Fibroblast of skin of left biceps (primary cell): Measurements from ENCODE around the gene PRCP.
A peak's percentile ranks its signal among the peaks of the same experiment; 100 is the strongest.

Experiments
- DNase-seq, 2 experiments: peaks; one replicate each; pipeline ENCODE4 v3.0.0-alpha.2; 2013; ENCODE audit warnings: low read depth in 2 of 2

PRCP gene

GRCh38 chr11:82907371-82907770 lies 7.1 kb upstream of the PRCP start:
- DNase-seq: no peak

DNA sequence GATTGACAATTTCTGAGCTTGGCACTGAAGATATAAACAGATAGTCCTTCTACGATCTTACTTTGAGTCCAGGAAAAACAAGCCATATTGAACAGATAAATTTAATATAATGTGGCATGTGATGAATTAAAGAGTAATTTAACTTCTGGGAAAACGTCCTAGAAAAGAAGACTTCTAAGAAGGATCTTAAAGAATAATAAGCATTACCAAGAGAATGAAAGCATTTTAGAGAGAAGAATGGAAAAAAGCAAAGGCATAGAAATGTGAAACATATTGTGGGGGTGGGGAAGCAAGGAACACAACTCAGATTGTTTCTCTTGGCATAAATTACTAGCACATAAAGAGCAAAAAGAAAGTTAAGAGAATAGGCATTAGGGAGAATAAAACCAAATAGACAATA lies 6.7 kb upstream of the PRCP start:
- no peak for DNase-seq

DNA sequence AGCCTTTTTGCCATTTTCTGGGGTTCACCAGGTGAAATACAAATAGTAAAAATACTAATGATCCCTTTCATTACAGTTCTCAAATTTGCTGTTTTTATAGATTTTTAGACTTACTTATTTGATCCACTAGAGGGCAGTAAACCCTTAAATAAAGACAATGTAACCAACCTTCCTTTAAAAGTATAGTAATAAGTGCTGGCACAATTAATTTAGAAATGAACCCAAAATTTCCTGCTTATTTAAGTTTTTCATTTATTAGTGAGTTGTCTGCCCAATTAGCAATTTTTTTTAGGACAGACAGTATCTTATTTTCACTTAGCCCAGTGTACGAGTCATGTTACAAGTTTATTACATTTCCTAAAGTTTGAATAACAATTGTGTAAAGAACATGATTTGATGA lies 6.0 kb upstream of the PRCP start:
- DNase-seq: no peak

DNA sequence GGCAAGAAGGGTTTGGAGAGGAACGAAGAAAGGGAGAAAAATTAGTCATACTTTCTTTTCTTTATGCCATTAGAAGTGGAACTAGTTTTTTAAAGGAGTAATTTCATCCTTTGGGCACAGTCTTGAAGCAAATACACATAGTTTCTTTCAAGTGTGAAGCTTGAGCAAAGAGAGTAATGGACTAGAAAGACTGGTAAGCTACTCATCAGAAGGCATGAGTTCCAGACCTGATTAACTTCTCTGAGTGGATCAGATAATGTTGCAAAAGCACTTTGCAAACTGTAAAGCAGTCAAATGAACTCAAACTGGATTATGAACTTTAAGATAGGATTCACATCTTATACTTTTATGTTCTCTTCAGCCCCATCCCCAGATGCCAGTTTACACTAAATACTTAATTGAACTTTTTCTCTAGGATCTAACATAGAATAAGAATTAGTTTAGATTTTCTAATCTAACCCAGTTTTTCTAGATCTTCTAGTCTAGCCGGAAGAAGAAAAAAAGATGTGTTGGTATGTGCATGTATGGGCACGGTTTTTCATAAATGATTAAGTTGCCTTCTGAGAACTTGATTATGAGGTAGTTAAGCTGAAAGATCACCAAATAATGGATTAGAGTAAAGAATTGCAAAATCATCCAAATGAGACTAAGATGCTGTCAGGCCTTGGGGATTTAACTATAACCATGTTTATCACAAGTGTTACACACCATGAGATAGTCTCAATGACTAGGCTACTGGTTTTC lies 3.8 kb upstream of the PRCP start:
- no peak for DNase-seq

DNA sequence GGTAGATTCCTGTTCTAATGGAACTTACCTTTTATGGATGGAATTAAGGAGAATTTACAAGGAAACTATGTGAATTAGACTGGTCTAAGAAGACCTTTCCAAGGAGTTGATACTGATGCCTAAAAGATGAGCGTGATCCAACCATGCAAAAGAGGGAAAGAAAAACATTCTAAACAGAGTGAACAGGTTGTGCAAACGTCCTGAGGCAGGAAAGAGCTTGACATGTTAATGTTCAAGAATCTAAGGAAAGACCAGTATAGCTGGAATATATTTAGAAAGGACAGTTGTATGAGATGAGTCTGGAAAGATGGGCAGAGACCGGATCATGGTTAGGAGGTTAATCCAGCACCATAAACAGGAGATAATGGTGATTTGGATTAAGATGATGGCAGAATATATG lies 2.6 kb upstream of the PRCP start:
- DNase-seq: no peak

DNA sequence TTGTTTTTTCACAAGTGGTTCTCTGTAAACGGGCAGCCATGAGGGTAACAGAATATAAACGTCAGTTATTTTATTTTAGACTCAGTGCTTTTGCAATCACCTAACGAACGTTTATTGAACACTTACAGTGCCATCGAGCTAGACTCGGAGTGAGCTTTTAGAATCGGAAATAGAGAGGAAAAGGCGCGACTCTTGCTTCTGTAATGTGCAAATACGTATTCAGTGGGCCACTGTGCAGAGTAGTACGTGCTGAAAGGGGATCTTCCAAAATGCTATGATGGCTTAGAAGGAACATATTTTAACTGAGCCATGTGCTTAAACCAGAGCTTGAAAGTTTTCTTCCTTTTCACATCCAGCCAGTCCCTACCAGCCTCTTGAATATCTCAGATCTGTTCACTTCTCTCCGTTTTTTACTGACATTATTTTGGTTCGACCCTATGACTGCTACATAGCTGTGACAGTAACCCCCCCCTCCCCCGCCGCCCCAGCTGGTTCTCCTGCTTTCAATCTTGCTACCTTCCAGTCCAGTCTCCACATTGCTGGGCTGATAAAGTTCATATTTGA lies 1.8 kb upstream of the PRCP start:
- DNase-seq: no peak

DNA sequence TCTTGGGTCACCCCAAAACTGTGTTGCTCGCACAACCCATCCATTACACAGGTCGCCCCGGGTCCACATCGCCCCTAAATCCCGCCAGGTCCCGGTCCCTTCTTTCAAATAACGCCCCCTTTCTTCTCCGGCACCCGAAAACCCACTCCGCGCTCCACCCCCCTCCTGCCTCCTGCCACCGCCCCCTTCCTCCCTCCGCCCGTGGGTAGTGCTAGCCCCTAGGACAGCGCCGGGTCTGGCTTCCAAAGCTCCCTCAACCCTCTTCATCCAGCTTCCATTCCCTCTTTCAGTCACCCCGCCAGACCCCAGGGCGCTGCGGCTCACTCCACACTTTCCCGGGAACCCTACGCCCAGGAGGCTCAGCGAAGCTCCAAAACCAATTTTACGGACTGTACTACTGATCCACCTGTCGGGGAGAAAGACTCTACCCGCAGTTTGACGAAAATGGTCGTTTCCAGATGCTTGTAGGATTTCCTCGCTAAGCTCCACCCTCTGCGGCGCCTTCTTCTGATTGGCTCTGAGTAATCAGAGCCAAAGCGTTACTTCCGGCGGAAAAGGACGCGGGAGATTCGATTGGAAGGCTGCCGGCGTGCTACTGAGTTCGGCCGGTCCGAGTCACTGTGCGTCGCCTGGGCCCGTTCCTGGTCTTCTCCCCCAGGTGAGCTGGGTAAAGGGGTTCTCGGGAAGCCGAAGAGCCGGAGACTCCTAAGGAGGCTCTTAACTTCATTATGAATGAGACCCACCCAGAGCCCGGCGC lies 1.1 kb upstream of the PRCP start, which contains the start of gene DDIAS:
Gene DDIAS (plus strand): TSS at position 572 of the 757 bp plus-strand sequence. CDS start 13,003 bp downstream, outside the sequence.
- peak; percentile 91 for DNase-seq

GRCh38 chr11:82899957-82900276 lies 313 bp downstream of the PRCP start:
- DNase-seq: no peak

DNA sequence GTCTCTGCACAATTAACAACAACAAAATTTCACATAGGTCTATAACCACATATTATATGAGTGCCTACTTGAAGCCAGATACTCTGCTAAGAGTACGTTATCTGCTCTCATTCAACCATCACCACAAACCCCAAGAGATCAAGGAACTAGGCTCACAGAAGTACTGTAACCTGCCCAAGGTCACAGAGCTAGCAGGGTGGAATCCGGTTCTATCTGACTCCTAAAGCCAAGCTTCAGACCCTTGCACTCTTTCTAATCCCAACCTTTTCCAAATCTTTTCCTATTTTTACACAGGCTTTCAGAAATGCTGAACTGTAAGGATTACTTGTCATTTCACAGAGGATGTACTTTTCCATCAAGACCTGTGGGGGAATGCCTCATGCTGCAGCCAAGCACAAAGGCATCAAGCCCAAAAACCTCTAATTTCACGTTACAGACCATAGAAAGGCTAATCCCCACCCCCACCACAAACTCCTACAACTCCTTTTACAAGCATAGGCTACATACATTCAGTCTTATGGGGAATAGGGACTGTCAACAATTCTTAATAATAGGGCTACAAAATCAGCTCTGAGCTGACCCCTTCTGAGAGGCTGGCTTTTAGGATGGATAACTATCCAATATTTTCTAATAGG lies 927 bp downstream of the PRCP start:
- DNase-seq: no peak

DNA sequence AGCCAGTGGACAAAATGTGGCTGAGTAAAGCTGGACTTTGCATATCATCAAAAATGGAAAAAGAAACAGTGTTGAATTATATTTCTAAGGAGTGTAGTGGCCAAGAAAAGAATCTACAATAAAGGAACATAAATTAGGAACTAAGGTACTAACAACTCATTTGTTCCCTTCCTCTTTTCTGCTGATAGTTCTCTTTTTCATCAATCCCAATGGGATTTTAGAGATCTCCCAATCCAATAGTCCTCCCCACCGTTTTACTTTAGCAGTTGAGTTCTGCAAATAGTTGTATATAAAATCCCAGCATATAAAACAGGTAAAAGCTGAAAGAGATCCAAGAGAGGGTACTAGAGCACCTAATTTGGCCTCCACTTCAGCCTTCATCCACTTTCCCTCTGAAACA lies 2.0 kb downstream of the PRCP start:
- DNase-seq: no peak

GRCh38 chr11:82896183-82896582 lies 4.0 kb downstream of the PRCP start:
- DNase-seq: no peak

GRCh38 chr11:82895437-82896091 lies 4.7 kb downstream of the PRCP start:
- DNase-seq: no peak

- no peak for DNase-seq
Measured at GRCh38 chr11:82892611-82893169, 7.5 kb downstream of the PRCP start.

- DNase-seq: no peak
Measured at GRCh38 chr11:82890936-82891335, 9.3 kb downstream of the PRCP start.

DNA sequence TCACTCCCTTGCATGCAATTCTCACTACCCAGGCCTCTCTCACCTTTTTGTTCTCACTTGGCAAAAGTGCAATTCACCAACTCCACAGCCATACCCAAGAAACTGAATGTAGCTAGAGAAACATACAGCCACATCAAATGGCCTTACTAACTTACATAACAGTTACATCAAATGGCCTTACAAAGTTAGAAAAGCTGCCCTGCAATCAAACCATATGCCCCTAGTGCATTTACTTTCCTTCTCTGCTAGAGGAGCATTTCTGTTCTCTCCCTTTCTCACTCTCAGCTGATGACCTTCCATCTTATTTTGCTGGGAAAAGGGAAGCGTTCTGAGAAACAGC lies 10.3 kb downstream of the PRCP start:
- no peak for DNase-seq

GRCh38 chr11:82889133-82890001 lies 10.9 kb downstream of the PRCP start:
- DNase-seq: no peak

DNA sequence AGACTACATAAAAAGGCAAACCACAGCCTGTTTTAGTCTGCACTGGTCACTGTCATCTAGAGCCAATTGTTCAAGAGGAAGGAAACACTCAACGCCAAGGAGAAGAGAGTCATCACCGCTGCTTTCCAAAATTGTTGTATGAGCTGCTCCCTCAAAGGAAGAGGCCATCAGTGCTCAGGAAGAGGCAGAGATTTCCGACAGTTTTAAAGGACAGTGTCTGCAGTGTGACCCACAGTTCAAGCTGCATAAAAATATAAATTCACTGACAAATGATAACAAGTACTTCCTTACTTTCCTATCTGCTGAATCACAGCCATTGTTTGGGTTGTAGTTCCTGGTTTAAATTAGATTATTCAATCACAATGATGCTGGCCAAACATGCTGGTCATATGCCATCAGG lies 16.4 kb downstream of the PRCP start:
- no peak for DNase-seq

DNA sequence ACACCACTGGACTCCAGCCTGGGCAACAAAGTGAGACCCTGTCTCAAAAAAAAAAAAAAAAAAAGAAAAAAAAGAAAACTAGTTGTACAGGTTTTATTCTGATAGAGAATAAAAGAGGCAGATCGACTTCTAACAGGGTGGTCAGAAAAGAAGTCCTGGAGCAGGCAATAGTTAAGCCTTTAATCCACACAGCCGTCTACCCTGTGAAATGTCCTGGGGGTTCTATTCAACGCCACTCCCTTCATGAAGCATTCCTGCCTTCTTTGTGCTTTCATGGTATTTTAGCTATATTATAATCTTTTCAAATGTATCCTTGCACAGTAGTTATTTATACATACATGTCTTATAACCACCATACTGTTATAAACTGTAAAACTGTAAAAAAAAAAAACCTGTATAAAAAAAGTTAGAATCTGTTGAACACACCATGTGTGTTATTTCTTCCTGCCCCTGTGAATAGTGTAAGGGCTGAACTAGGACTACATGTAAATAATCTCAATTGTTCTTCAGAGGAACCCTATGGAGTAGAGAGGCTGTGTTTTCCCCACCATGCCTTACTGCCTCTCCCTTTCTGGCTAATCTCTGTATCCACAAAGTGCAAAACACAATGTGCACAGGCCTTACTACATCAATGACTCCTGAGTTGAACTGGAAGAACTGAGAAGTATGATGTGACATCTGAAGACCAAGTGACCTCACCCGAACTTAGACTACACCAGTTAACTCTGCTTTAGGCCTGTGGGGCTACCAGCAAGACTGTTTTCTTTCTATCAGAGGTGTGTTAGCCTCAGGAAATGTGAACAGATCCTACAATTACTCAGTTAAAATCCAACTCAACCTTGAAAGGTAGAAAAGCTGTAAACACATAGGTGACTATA lies 25.3 kb downstream of the PRCP start:
- no peak for DNase-seq

- DNase-seq: no peak
Measured at GRCh38 chr11:82873919-82874333, 26.3 kb downstream of the PRCP start.
